MM.1S (cell line): Measurements from ENCODE around the gene STXBP6.

ENCODE experiments used
- DNase-seq: peaks from one replicate; pipeline ENCODE4 v3.0.0-alpha.2; 2015
- H2AFZ ChIP-seq: fragments of 300-600 bp; sonication (generic); 2 replicates; pipeline ENCODE4 v1.6.0; 2016; ENCODE audit warnings: antibody characterized with exemption, low read length
- H3F3A ChIP-seq: fragments of 300-600 bp; sonication (generic); 2 replicates; pipeline ENCODE4 v1.6.1; 2016; ENCODE audit warnings: mild to moderate bottlenecking, antibody characterized with exemption, low read length, moderate library complexity, mixed read lengths; ENCODE audit not compliant: insufficient read depth
- H3K27ac ChIP-seq: fragments of 300-600 bp; sonication (generic); 2 replicates; pipeline ENCODE4 v1.5.1; 2016; ENCODE audit warnings: mild to moderate bottlenecking, low read length
- H3K27me3 ChIP-seq: fragments of 300-600 bp; sonication (generic); replicated peaks from 2 replicates; pipeline ENCODE4 v1.6.0; 2016; ENCODE audit warnings: low read length; ENCODE audit not compliant: insufficient read depth
- H3K36me3 ChIP-seq: fragments of 300-600 bp; sonication (generic); replicated peaks from 2 replicates; pipeline ENCODE4 v1.6.1; 2016; ENCODE audit warnings: mild to moderate bottlenecking, low read length, mixed read lengths; ENCODE audit not compliant: insufficient read depth
- H3K4me1 ChIP-seq: fragments of 300-600 bp; sonication (generic); 2 replicates; pipeline ENCODE4 v1.6.1; 2016; ENCODE audit warnings: low read length, mixed read lengths
- H3K4me2 ChIP-seq: fragments of 300-600 bp; sonication (generic); 2 replicates; pipeline ENCODE4 v1.6.0; 2016; ENCODE audit warnings: low read depth, low read length
- H3K4me3 ChIP-seq: fragments of 300-600 bp; sonication (generic); 2 replicates; pipeline ENCODE4 v1.5.1; 2016; ENCODE audit warnings: low read length, mixed read lengths
- H3K79me2 ChIP-seq: fragments of 300-600 bp; sonication (generic); 2 replicates; pipeline ENCODE4 v1.6.1; 2016; ENCODE audit warnings: mixed run types, low read length, mixed read lengths
- H3K9ac ChIP-seq: fragments of 300-600 bp; sonication (generic); 2 replicates; pipeline ENCODE4 v1.6.1; 2016; ENCODE audit warnings: low read length, mixed read lengths
- H3K9me2 ChIP-seq: fragments of 300-600 bp; sonication (generic); replicated peaks from 2 replicates; pipeline ENCODE4 v1.6.1; 2016; ENCODE audit warnings: mild to moderate bottlenecking, low read length, mixed read lengths; ENCODE audit not compliant: insufficient read depth
- H3K9me3 ChIP-seq: fragments of 300-600 bp; sonication (generic); replicated peaks from 2 replicates; pipeline ENCODE4 v1.6.1; 2016; ENCODE audit warnings: mild to moderate bottlenecking, low read length, mixed read lengths; ENCODE audit not compliant: insufficient read depth
- H4K20me1 ChIP-seq: fragments of 300-600 bp; sonication (generic); 2 replicates; pipeline ENCODE4 v1.6.1; 2016; ENCODE audit warnings: mild to moderate bottlenecking, low read length, moderate library complexity, mixed read lengths; ENCODE audit not compliant: insufficient read depth
- EZH2 ChIP-seq: fragments of 300-600 bp; sonication (generic); optimal IDR thresholded peaks from 2 replicates; pipeline ENCODE3; 2017; ENCODE audit warnings: low read depth, mild to moderate bottlenecking, antibody characterized with exemption, low read length, mixed read lengths
- EZH2phosphoT487 ChIP-seq: fragments of 300-600 bp; sonication (generic); IDR thresholded peaks from 2 replicates; pipeline ENCODE4 v1.6.1; 2018; ENCODE audit warnings: antibody characterized with exemption, low read length
- TF ChIP-seq, protein P1 (sequence below): fragments of 300-600 bp; sonication (generic); IDR thresholded peaks from 2 replicates; pipeline ENCODE4 v1.5.1; 2016; ENCODE audit warnings: antibody characterized with exemption, low read length, mixed read lengths

Gene STXBP6

DNA sequence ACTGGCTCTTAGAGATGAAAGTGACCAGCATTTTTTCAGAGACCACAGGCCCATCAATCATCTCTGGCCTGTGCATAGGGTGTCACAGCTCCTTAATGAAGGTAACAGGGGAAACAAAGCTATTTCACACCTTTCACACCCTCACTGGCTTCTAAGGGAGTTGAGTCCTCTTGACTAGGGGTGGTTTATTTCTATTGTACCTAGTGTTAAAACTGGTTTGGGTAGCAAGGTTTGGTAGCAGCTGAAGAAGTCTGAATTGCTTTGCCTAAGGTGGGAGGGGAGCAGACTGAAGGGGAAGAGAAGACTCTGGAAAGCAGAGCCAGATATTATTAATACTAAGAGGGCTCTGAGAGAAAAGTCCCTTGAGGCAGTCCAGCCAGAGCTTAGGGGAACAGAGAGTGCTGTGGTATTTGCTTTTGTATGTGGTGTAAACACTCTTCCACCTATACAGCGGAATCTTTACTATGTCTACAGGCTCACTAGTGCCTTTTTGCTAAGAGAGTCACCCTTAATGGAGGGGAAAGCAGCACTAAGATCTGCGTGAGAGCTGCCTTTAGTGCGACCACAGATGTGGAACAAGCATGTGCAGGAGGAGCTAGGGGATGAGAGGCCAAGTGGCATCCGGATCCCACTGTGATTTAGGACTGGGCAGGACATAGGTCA is 95.8 kb downstream of the STXBP6 start:
- Histone ChIP-seq H3K9me3 (no peaks in the 10 kb centered on the region), H3K4me3 (no peak overlapping the region), H2AFZ (no peak overlapping the region), H3K4me2 (no peak overlapping the region), H3K9me2 (no peaks in the 10 kb centered on the region), H3K27me3 (no peaks in the 10 kb centered on the region), H3K27ac (no peak overlapping the region), H3K79me2 (no peaks in the 10 kb centered on the region), H3K9ac (no peak overlapping the region), H3K4me1 (peaks cover 5% of the 10 kb centered on the region), H4K20me1 (no peaks in the 10 kb centered on the region), H3F3A (no peaks in the 10 kb centered on the region), H3K36me3 (no peaks in the 10 kb centered on the region)
- no peak for DNase-seq
- TF ChIP-seq, protein P1, sequence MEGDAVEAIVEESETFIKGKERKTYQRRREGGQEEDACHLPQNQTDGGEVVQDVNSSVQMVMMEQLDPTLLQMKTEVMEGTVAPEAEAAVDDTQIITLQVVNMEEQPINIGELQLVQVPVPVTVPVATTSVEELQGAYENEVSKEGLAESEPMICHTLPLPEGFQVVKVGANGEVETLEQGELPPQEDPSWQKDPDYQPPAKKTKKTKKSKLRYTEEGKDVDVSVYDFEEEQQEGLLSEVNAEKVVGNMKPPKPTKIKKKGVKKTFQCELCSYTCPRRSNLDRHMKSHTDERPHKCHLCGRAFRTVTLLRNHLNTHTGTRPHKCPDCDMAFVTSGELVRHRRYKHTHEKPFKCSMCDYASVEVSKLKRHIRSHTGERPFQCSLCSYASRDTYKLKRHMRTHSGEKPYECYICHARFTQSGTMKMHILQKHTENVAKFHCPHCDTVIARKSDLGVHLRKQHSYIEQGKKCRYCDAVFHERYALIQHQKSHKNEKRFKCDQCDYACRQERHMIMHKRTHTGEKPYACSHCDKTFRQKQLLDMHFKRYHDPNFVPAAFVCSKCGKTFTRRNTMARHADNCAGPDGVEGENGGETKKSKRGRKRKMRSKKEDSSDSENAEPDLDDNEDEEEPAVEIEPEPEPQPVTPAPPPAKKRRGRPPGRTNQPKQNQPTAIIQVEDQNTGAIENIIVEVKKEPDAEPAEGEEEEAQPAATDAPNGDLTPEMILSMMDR, result no peak
- no peak for TF ChIP-seq EZH2phosphoT487
- no peak for TF ChIP-seq EZH2

DNA sequence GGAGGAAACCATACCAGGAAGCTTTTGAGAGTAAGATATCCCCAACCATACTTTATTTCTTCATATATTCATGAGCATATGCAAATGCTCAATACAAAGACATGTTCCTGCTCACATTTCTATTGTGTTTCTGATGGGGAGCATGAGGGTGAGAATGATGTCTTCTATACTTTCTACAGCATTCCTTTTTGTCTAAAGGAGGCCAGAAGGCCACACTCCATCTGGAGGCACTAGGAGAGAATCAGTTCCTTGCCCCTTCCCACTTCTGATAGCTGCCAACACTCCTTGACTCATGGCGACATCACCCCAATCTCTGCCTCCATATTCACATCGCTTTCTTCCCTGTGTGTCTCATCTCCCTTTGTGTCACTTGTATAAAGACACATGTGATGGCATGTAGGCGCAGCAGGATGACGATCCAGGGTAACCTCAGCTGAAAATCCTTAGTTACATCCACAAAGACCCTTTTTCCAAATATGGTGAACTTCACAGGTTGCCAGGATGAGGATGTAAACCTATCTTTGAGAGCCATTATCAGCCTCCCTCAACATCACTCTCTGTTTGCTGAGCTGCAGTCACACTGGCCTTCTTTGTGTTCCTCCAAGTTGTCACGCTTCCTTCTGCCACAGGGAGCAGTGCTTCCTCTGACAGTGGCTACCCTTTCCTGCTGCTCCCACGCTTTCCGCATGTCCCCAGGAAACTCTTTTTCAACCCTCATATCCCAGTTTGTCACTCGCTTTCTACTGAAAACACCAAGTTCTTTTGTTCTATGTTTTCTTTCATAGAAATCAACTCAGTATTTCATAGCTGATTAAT is 96.9 kb downstream of the STXBP6 start:
- no peak for DNase-seq
- no peaks in the 10 kb centered on the region for H3K36me3 ChIP-seq
- H3K4me2 ChIP-seq, result no peak overlapping the region
- no peaks in the 10 kb centered on the region for H3K79me2 ChIP-seq
- no peaks in the 10 kb centered on the region for H3K9me3 ChIP-seq
- H3K4me1 ChIP-seq, result no peaks in the 10 kb centered on the region
- H3F3A ChIP-seq, result no peaks in the 10 kb centered on the region
- no peaks in the 10 kb centered on the region for H4K20me1 ChIP-seq
- H3K9ac ChIP-seq, result no peak overlapping the region
- no peak for TF ChIP-seq EZH2
- TF ChIP-seq EZH2phosphoT487, result no peak
- TF ChIP-seq, protein P1, result no peak
- no peak overlapping the region for H3K27ac ChIP-seq
- H3K4me3 ChIP-seq, result no peak overlapping the region
- no peaks in the 10 kb centered on the region for H3K27me3 ChIP-seq
- H3K9me2 ChIP-seq, result no peaks in the 10 kb centered on the region
- no peak overlapping the region for H2AFZ ChIP-seq

DNA sequence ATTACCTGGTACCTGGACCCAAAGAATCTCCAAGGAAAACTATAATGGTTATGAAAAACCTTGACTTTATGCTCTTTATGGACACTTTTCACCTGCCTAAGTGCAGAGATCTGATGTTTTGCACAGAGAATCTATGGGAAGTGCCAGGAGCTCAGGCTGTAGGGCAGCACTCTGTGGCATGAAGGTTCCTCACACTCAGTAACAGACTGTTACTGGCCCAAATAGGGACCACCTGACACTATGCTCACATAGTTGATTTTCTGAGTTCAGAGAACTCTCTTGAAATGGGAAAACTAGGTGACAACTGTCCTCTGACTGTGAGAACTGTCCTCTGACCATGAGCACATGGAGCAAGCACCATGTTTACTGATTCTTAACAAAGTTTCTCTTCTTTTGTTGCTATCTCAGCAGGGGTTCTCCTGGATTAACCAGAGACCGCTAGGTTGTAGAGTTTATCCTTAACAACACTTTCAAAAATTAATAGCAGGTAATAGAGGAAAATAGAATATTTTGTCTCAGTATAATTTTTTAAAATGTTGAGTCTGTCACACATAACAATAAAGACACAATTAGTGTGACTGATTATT is 101.6 kb downstream of the STXBP6 start:
- H3F3A ChIP-seq, result peaks cover 3% of the 10 kb centered on the region
- H3K36me3 ChIP-seq, result no peaks in the 10 kb centered on the region
- no peak overlapping the region for H3K4me2 ChIP-seq
- H3K9me2 ChIP-seq, result no peaks in the 10 kb centered on the region
- H3K9ac ChIP-seq, result no peak overlapping the region
- DNase-seq, result no peak
- no peaks in the 10 kb centered on the region for H3K79me2 ChIP-seq
- no peaks in the 10 kb centered on the region for H4K20me1 ChIP-seq
- 0 out of 2 replicates have a peak, but pooled peaks cover 8% of the 10 kb centered on the region for H3K4me1 ChIP-seq
- no peaks in the 10 kb centered on the region for H3K9me3 ChIP-seq
- no peaks in the 10 kb centered on the region for H3K27me3 ChIP-seq
- no peak overlapping the region for H3K4me3 ChIP-seq
- H2AFZ ChIP-seq, result no peak overlapping the region
- TF ChIP-seq EZH2 (no peak), EZH2phosphoT487 (no peak)
- TF ChIP-seq, protein P1, result no peak
- H3K27ac ChIP-seq, result no peak overlapping the region
